SU-DHL-6 (cell line): ENCODE results near the gene PNPLA3.

ENCODE experiments used
- H2AFZ ChIP-seq: fragments of 200-600 bp; sonication (generic); 2 replicates; pipeline ENCODE4 v1.6.1; 2014; ENCODE audit warnings: low read depth, mild to moderate bottlenecking, moderate library complexity, mixed read lengths, antibody characterized with exemption, low read length; ENCODE audit not compliant: severe bottlenecking
- H3F3A ChIP-seq: fragments of 200-600 bp; shearing (Covaris generic); 2 replicates; pipeline ENCODE4 v1.6.0; 2016; ENCODE audit warnings: antibody characterized with exemption, mild to moderate bottlenecking; ENCODE audit not compliant: insufficient read depth
- H3K27ac ChIP-seq: fragments of 200-600 bp; sonication (generic); 2 replicates; pipeline ENCODE4 v1.5.1; 2016; ENCODE audit warnings: low read depth, mild to moderate bottlenecking, low read length, moderate library complexity, mixed read lengths
- H3K27me3 ChIP-seq: fragments of 200-600 bp; sonication (generic), shearing (Covaris generic); 2 replicates; pipeline ENCODE4 v1.6.0; 2014; ENCODE audit warnings: mild to moderate bottlenecking, low read length
- H3K36me3 ChIP-seq: fragments of 200-600 bp; sonication (generic); 2 replicates; pipeline ENCODE4 v1.6.1; 2014; ENCODE audit warnings: mild to moderate bottlenecking, low read length, mixed read lengths
- H3K4me2 ChIP-seq: fragments of 300-600, 200-600 bp; shearing (Covaris generic), sonication (generic); 2 replicates; pipeline ENCODE4 v1.6.0; 2014; ENCODE audit warnings: low read length, low read depth, mild to moderate bottlenecking; ENCODE audit not compliant: poor library complexity, severe bottlenecking
- H3K4me3 ChIP-seq: fragments of 200-600 bp; sonication (generic); 2 replicates; pipeline ENCODE4 v1.5.1; 2014; ENCODE audit warnings: antibody characterized with exemption, low read length, mild to moderate bottlenecking, mixed read lengths; ENCODE audit not compliant: insufficient read depth, poor library complexity, severe bottlenecking
- H3K79me2 ChIP-seq: fragments of 200-600 bp; sonication (generic); 2 replicates; pipeline ENCODE4 v1.6.1; 2014; ENCODE audit warnings: mild to moderate bottlenecking, low read length, moderate library complexity; ENCODE audit not compliant: insufficient read depth
- H3K9ac ChIP-seq: fragments of 200-600 bp; sonication (generic); 2 replicates; pipeline ENCODE4 v1.7.0; 2014; ENCODE audit warnings: mild to moderate bottlenecking, low read length
- H3K9me2 ChIP-seq: fragments of 200-600 bp; sonication (generic); replicated peaks from 2 replicates; pipeline ENCODE4 v1.6.1; 2014; ENCODE audit warnings: low read length; ENCODE audit not compliant: insufficient read depth
- H3K9me3 ChIP-seq: fragments of 200-600 bp; sonication (generic); 2 replicates; pipeline ENCODE4 v1.6.1; 2014; ENCODE audit warnings: low read length, mixed read lengths; ENCODE audit not compliant: insufficient read depth
- H4K20me1 ChIP-seq: fragments of 200-600 bp; sonication (generic); 2 replicates; pipeline ENCODE4 v1.6.1; 2014; ENCODE audit warnings: low read depth, mild to moderate bottlenecking, antibody characterized with exemption, low read length, moderate library complexity, mixed read lengths
- CTCF ChIP-seq: fragments of 200-600 bp; sonication (generic); IDR thresholded peaks from one replicate; pipeline ENCODE4 v1.5.1; 2017; ENCODE audit warnings: antibody characterized with exemption, mild to moderate bottlenecking, low read length, moderate library complexity; ENCODE audit not compliant: insufficient read depth, poor library complexity, severe bottlenecking
- EZH2phosphoT487 ChIP-seq: fragments of 200-600 bp; sonication (generic), shearing (Covaris generic); conservative IDR thresholded peaks from 2 replicates; pipeline ENCODE4 v1.6.1; 2018; ENCODE audit warnings: mild to moderate bottlenecking, antibody characterized with exemption, low read length, moderate library complexity, mixed read lengths

The PNPLA3 gene

GRCh38 chr22:43923631-43924464 lies at the start of gene PNPLA3:
PNPLA3 (plus strand) TSS chr22:43923805; CDS start chr22:43923912, 107 bp downstream.
- H2AFZ ChIP-seq, result no peak within 1 kb of the TSS
- H3K9me3 ChIP-seq, result no peaks in the 10 kb centered on the region
- no peak within 1 kb of the TSS for H3K4me3 ChIP-seq
- H3K36me3 ChIP-seq, result no peaks in the 10 kb centered on the region
- no peaks in the 10 kb centered on the region for H3K9me2 ChIP-seq
- no peaks in the 10 kb centered on the region for H3K27me3 ChIP-seq
- H4K20me1 ChIP-seq, result no peaks in the 10 kb centered on the region
- no peak within 1 kb of the TSS for H3K27ac ChIP-seq
- no peaks in the 10 kb centered on the region for H3K79me2 ChIP-seq
- TF ChIP-seq EZH2phosphoT487 (no peak), CTCF (no peak)
- H3K4me2 ChIP-seq, result no peak within 1 kb of the TSS
- H3K9ac ChIP-seq, result no peak within 1 kb of the TSS
- H3F3A ChIP-seq, result no peaks in the 10 kb centered on the region

- H3K9me3 ChIP-seq, result no peaks in the 10 kb centered on the region
- H2AFZ ChIP-seq, result no peak overlapping the region
- no peaks in the 10 kb centered on the region for H4K20me1 ChIP-seq
- no peaks in the 10 kb centered on the region for H3K79me2 ChIP-seq
- H3K27me3 ChIP-seq, result no peaks in the 10 kb centered on the region
- no peak overlapping the region for H3K4me2 ChIP-seq
- H3F3A ChIP-seq, result no peaks in the 10 kb centered on the region
- no peak overlapping the region for H3K9ac ChIP-seq
- H3K4me3 ChIP-seq, result no peak overlapping the region
- TF ChIP-seq EZH2phosphoT487 (no peak), CTCF (no peak)
- no peak overlapping the region for H3K27ac ChIP-seq
- no peaks in the 10 kb centered on the region for H3K9me2 ChIP-seq
- no peaks in the 10 kb centered on the region for H3K36me3 ChIP-seq
Observed at GRCh38 chr22:43876866-43877509, 46.6 kb upstream of the PNPLA3 start.

GRCh38 chr22:43878079-43878795 lies 45.4 kb upstream of the PNPLA3 start:
- TF ChIP-seq CTCF (no peak), EZH2phosphoT487 (no peak)
- Histone ChIP-seq H3F3A (no peaks in the 10 kb centered on the region), H3K36me3 (no peaks in the 10 kb centered on the region), H3K79me2 (no peaks in the 10 kb centered on the region), H3K9me3 (no peaks in the 10 kb centered on the region), H4K20me1 (no peaks in the 10 kb centered on the region), H3K27me3 (no peaks in the 10 kb centered on the region), H3K9ac (no peak overlapping the region), H3K4me2 (no peak overlapping the region), H3K9me2 (no peaks in the 10 kb centered on the region), H3K27ac (no peak overlapping the region), H3K4me3 (no peak overlapping the region), H2AFZ (no peak overlapping the region)
